NCI-H1436 (cell line): ENCODE data around the gene SPIB.
A peak's percentile ranks its signal among the peaks of the same experiment; 100 is the strongest.
"Not testable (repeated sequence)": the region's sequence is repeated elsewhere in the genome, so short reads cannot be mapped to it uniquely, and the experiment has no call there.

Experiments
- DNase-seq: peaks from one replicate; lab custom pipeline; 2025; lab: John Stamatoyannopoulos, UW

SPIB gene

GRCh38 chr19:50418176-50419021 lies at the start of gene SPIB:
SPIB (plus strand) TSS chr19:50418938; CDS start chr19:50418963, 25 bp downstream.
- no peak for DNase-seq

GRCh38 chr19:50371914-50372475 lies 46.7 kb upstream of the SPIB start:
- no peak for DNase-seq

GRCh38 chr19:50376166-50377050 lies 42.3 kb upstream of the SPIB start, which contains the start of gene NR1H2:
NR1H2 (plus strand) TSS chr19:50376457; CDS start chr19:50377606, 1,149 bp downstream.
- peak; percentile 99 for DNase-seq

GRCh38 chr19:50377051-50377461 lies 41.7 kb upstream of the SPIB start:
- DNase-seq, result no peak

- no peak for DNase-seq
Observed at GRCh38 chr19:50377517-50377916, 41.2 kb upstream of the SPIB start.

- DNase-seq, result no peak
Observed at GRCh38 chr19:50378169-50378862, 40.4 kb upstream of the SPIB start.

GRCh38 chr19:50378863-50379236 lies 39.9 kb upstream of the SPIB start:
- DNase-seq, result no peak

GRCh38 chr19:50379602-50380001 lies 39.1 kb upstream of the SPIB start:
- no peak for DNase-seq

- no peak for DNase-seq
Observed at GRCh38 chr19:50380137-50380536, 38.6 kb upstream of the SPIB start.

GRCh38 chr19:50380751-50381151 lies 38.0 kb upstream of the SPIB start:
- DNase-seq, result no peak

- DNase-seq, result no peak
Observed at GRCh38 chr19:50381881-50382729, 36.6 kb upstream of the SPIB start.

- DNase-seq, result no peak
Observed at GRCh38 chr19:50383001-50383851, 35.5 kb upstream of the SPIB start.

GRCh38 chr19:50383852-50384684 lies 34.7 kb upstream of the SPIB start, which contains the start of gene POLD1:
POLD1 (plus strand) TSS chr19:50384347; CDS start chr19:50398852, 14,505 bp downstream.
- DNase-seq, result peak; percentile 100

- DNase-seq, result peak; percentile 43
Observed at GRCh38 chr19:50384685-50385535, 33.8 kb upstream of the SPIB start.

- DNase-seq, result no peak
Observed at GRCh38 chr19:50387176-50387867, 31.4 kb upstream of the SPIB start.

GRCh38 chr19:50387868-50388245 lies 30.9 kb upstream of the SPIB start:
- DNase-seq, result no peak

- DNase-seq, result not testable (repeated sequence)
Observed at GRCh38 chr19:50390295-50390694, 28.4 kb upstream of the SPIB start.
